HEK293T (cell line): Measurements from ENCODE around the gene EHD4.

Experiments used
- BHLHE40 ChIP-seq: fragments of 450-650 bp; IDR thresholded peaks from 2 replicates; pipeline ENCODE4 v1.6.1; 2016; ENCODE audit warnings: mild to moderate bottlenecking, moderate library complexity, borderline replicate concordance
- FOXK2 ChIP-seq: fragments of 450-650 bp; IDR thresholded peaks from 2 replicates; pipeline ENCODE4 v1.6.1; 2016; ENCODE audit warnings: mild to moderate bottlenecking
- FOXM1 ChIP-seq: fragments of 450-650 bp; IDR thresholded peaks from 2 replicates; pipeline ENCODE4 v1.6.1; 2017; ENCODE audit warnings: mild to moderate bottlenecking, borderline replicate concordance
- HDGF ChIP-seq: fragments of 450-650 bp; IDR thresholded peaks from 2 replicates; pipeline ENCODE4 v1.6.1; 2017; ENCODE audit warnings: antibody characterized with exemption, borderline replicate concordance
- LEF1 ChIP-seq: fragments of 450-650 bp; IDR thresholded peaks from 2 replicates; pipeline ENCODE4 v1.6.1; 2017; ENCODE audit warnings: mild to moderate bottlenecking, borderline replicate concordance
- SP1 ChIP-seq: fragments of 450-650 bp; IDR thresholded peaks from 2 replicates; pipeline ENCODE4 v1.6.1; 2017
- TARDBP ChIP-seq: fragments of 450-650 bp; IDR thresholded peaks from 2 replicates; pipeline ENCODE4 v1.6.1; 2016
- TF ChIP-seq, protein P1 (sequence below): fragments of 450-650 bp; IDR thresholded peaks from 2 replicates; pipeline ENCODE4 v1.6.1; 2016

DNA sequence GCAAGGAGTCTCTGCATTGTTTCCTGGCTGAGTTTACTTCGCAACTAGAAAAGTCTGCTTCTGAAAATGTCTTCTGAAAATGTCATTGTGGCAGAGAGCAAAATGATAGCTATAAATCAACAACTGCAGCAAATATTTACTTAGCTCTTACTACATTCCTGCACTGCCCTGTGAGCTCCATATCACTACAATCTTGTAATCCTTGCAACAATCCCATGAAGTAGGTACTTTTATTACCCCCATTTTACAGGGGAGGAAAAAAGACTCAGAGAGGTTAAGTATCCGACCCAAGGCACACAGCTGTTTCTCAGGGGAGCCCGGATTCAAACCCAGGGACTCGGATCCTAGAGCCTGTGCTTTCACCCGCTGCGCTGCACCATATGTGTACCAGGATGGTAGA lies 44.3 kb downstream of the EHD4 start:
- TF ChIP-seq FOXM1 (no peak), LEF1 (no peak), TARDBP (no peak), HDGF (no peak), FOXK2 (no peak), BHLHE40 (no peak), SP1 (no peak)
- TF ChIP-seq, protein P1, sequence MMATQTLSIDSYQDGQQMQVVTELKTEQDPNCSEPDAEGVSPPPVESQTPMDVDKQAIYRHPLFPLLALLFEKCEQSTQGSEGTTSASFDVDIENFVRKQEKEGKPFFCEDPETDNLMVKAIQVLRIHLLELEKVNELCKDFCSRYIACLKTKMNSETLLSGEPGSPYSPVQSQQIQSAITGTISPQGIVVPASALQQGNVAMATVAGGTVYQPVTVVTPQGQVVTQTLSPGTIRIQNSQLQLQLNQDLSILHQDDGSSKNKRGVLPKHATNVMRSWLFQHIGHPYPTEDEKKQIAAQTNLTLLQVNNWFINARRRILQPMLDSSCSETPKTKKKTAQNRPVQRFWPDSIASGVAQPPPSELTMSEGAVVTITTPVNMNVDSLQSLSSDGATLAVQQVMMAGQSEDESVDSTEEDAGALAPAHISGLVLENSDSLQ: peak; percentile 72
